Measurements from ENCODE around the gene WWOX.

DNA sequence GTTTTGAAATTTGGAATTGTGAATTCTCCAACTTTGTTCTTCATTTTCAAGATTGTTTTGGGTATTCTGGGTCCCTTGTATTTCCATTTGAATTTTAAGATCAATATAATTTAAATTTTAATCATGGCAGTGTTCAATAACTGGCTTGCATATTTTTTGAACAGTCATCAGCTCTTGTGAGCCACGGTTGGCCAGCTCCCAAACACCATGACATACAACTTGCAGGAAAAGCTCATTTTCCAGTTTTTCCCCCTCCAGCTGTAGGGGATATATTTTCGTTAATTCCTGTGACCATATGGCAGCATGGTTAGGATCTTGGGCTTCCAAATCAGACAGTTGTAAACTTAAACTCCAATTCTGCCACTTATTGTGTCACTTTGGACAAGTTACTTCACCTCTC lies 690.1 kb downstream of the WWOX start:
- no peak for TF ChIP-seq POLR2A (IDR thresholded peaks at IDR 0.05; ENCODE audit: low read length)
- no peak for TF ChIP-seq GATA1 (IDR thresholded peaks at IDR 0.05; ENCODE audit: low read depth, low read length)
